K562 (cell line): ENCODE data around the gene CYP11A1. TPM values are rescaled to one million over a fixed set of nuclear protein-coding genes. Genes with fewer than 3 reads are reported as not detected.

ENCODE experiments used
- ATAC-seq: fragments of 200-7000 bp; cut with Tn5 transposase; 3 replicates; pipeline ENCODE4 v1.9.1; 2020; ENCODE audit warnings: moderate library complexity
- BruUV-seq: library from RNA; stranded (reverse); fragments of 400-500 nt; replicated peaks from 2 replicates; lab custom pipeline; 2021; lab: Mats Ljungman, UMichigan
- CTCF ChIA-PET: fragments of 300-600 bp; formaldehyde crosslinking; extraction: SDS; loops from one replicate; lab custom pipeline; 2021; ENCODE audit warnings: low intra/inter-chr PET ratio; lab: Yijun Ruan, JAX
- POLR2A ChIA-PET: fragments of 300-600, 350-650 bp; sonication (Branson Sonifier 250); formaldehyde crosslinking; extraction: SDS; loops from one replicate; lab custom pipeline; 2021; ENCODE audit warnings: antibody characterized with exemption, inconsistent platforms; lab: Yijun Ruan, JAX
- DNase-seq, 4 experiments: peaks; one replicate each; pipeline versions ENCODE4 v3.0.0 to v3.0.0-alpha.2; 2011 to 2018; ENCODE audit warnings: low spot score in 3 of 4, mixed read lengths in 3 of 4; ENCODE audit errors: extremely low read depth in 1 of 4
- FAIRE-seq: peaks from 2 replicates; lab custom pipeline; 2011; peaks lifted over from hg19 to GRCh38; lab: Jason Lieb, UNC
- H2AFZ ChIP-seq: 2 replicates; pipeline ENCODE4 v1.6.0; 2011; ENCODE audit warnings: low read depth, low read length, control low read depth, inconsistent platforms
- H3K27ac ChIP-seq: fragments of 200-600 bp; 3 replicates; pipeline ENCODE4 v1.8.0; 2011; ENCODE audit warnings: low read depth, mild to moderate bottlenecking, control low read depth, inconsistent platforms, low read length, moderate library complexity, mixed read lengths; ENCODE audit errors: extremely low read depth
- H3K27me3 ChIP-seq, 2 experiments: fragments of 300-600 bp in 1 of 2; 2 replicates in 1 of 2; 3 replicates in 1 of 2; pipeline versions ENCODE4 v1.6.0 to v1.8.0; 2011; ENCODE audit warnings: inconsistent platforms in 2 of 2, low read length in 2 of 2, mild to moderate bottlenecking in 1 of 2, mixed read lengths in 1 of 2, moderate library complexity in 1 of 2; ENCODE audit not compliant: control insufficient read depth in 2 of 2, insufficient read depth in 2 of 2
- H3K36me3 ChIP-seq: fragments of 300-600 bp; 3 replicates; pipeline ENCODE4 v1.8.0; 2011; ENCODE audit warnings: mild to moderate bottlenecking, low read length, inconsistent platforms; ENCODE audit not compliant: control insufficient read depth, insufficient read depth
- H3K4me1 ChIP-seq, 2 experiments: fragments of 200-600 bp in 1 of 2; replicated peaks in 1 of 2; 2 replicates in 1 of 2; 3 replicates in 1 of 2; pipeline versions ENCODE4 v1.5.1 to v1.8.0; 2011; ENCODE audit warnings: inconsistent platforms in 2 of 2, low read length in 2 of 2, mild to moderate bottlenecking in 1 of 2, mixed read lengths in 1 of 2, moderate library complexity in 1 of 2; ENCODE audit not compliant: control insufficient read depth in 2 of 2, insufficient read depth in 2 of 2
- H3K4me2 ChIP-seq: 2 replicates; pipeline ENCODE4 v1.6.1; 2011; ENCODE audit warnings: low read length, control low read depth, inconsistent platforms, mixed read lengths; ENCODE audit not compliant: insufficient read depth
- H3K4me3 ChIP-seq: fragments of 200-600 bp; sonication (generic), shearing (Covaris generic); 2 replicates; pipeline ENCODE4 v1.5.1; 2016; ENCODE audit warnings: control low read depth, inconsistent platforms
- H3K79me2 ChIP-seq: fragments of 200-600 bp; 3 replicates; pipeline ENCODE4 v1.8.0; 2011; ENCODE audit warnings: low read length, inconsistent platforms; ENCODE audit not compliant: control insufficient read depth, insufficient read depth
- H3K9ac ChIP-seq, 2 experiments: 2 replicates each; pipeline versions ENCODE4 v1.6.0 to v1.6.1; 2011; ENCODE audit warnings: low read depth in 2 of 2, low read length in 2 of 2, control low read depth in 1 of 2, inconsistent platforms in 1 of 2, mild to moderate bottlenecking in 1 of 2, mixed read lengths in 1 of 2; ENCODE audit not compliant: insufficient read depth in 1 of 2
- H3K9me1 ChIP-seq: one replicate; pipeline ENCODE4 v1.6.0; 2011; ENCODE audit warnings: inconsistent platforms, mild to moderate bottlenecking, low read length, moderate library complexity; ENCODE audit not compliant: control insufficient read depth, insufficient read depth
- H3K9me3 ChIP-seq: replicated peaks from 2 replicates; pipeline ENCODE4 v1.5.1; 2011; ENCODE audit warnings: low read depth, low read length, inconsistent platforms; ENCODE audit not compliant: control insufficient read depth, insufficient read depth
- H4K20me1 ChIP-seq: replicated peaks from 2 replicates; pipeline ENCODE4 v1.6.1; 2011; ENCODE audit warnings: low read length, inconsistent platforms, mixed read lengths; ENCODE audit not compliant: control insufficient read depth, insufficient read depth
- CAMTA2 ChIP-seq: fragments of 250-450 bp; sonication (Bioruptor Pico); conservative IDR thresholded peaks from 2 replicates; pipeline ENCODE4 v1.5.1; 2022
- ELF1 ChIP-seq: fragments of 200-800 bp; sonication (Bioruptor generic); IDR thresholded peaks from 2 replicates; pipeline ENCODE4 v1.6.1; 2016; ENCODE audit warnings: missing genetic modification characterization, missing compliant biosample characterization
- GABPB1 ChIP-seq: sonication (generic); formaldehyde crosslinking; IDR thresholded peaks from 2 replicates; pipeline ENCODE4 v1.8.0; 2022; ENCODE audit warnings: mild to moderate bottlenecking, missing genetic modification reagents
- MAFF ChIP-seq: IDR thresholded peaks from 2 replicates; pipeline ENCODE4 v1.6.1; 2012; ENCODE audit warnings: low read length, improper control_type of control experiment
- NR2C1 ChIP-seq, 2 experiments: fragments of 450-650 bp; IDR thresholded peaks; 2 replicates each; pipeline ENCODE4 v1.6.1; 2017; ENCODE audit warnings: mild to moderate bottlenecking in 2 of 2, antibody characterized with exemption in 1 of 2, inconsistent platforms in 1 of 2, missing compliant biosample characterization in 1 of 2, missing genetic modification characterization in 1 of 2
- PHB2 ChIP-seq: fragments of 450-650 bp; IDR thresholded peaks from 2 replicates; pipeline ENCODE4 v1.6.1; 2017; ENCODE audit warnings: low read depth
- RBM17 ChIP-seq: fragments of 200-400 bp; formaldehyde crosslinking; IDR thresholded peaks from 2 replicates; pipeline ENCODE4 v1.6.1; 2017; ENCODE audit warnings: low read depth, mild to moderate bottlenecking, low read length, borderline replicate concordance
- SETDB1 ChIP-seq: IDR thresholded peaks from one replicate; pipeline ENCODE4 v1.6.1; 2012; ENCODE audit warnings: low read length, control low read depth, inconsistent platforms
- WGBS: fragments of 100-300 bp; shearing (Covaris generic); methylation state at CpG from one replicate; pipeline ENCODE4 v1.1.6; 2016; ENCODE audit warnings: low coverage, mixed read lengths; ENCODE audit not compliant: insufficient coverage; ENCODE audit errors: missing lambda C conversion rate; 5-methylcytosine and 5-hydroxymethylcytosine counted together
- in situ Hi-C: fragments of 300-500 bp; cut with MboI; formaldehyde crosslinking; loops from 4 replicates; pipeline ENCODE4 v1.15.0; 2018; ENCODE audit warnings: inconsistent platforms, mixed read lengths
- intact Hi-C: fragments of 100-400 bp; cut with micrococcal nuclease; formaldehyde crosslinking; loops from 2 replicates; pipeline ENCODE4 v1.14.2; 2022
- polyA plus RNA-seq, 8 experiments: library from polyadenylated mRNA; depleted of rRNA in 4 of 8; stranded (reverse) in 5 of 8; unstranded in 3 of 8; fragments of >200 nt; fragmentation: Nextera tagmentation in 2 of 8; fragmentation: Illumina TruSeq in 1 of 8; extraction: Ambion mirVana in 2 of 8; extraction: Trizol in 1 of 8; gene quantifications; 2 replicates each; pipeline versions ENCODE4 v1.2.1 to v1.2.3, GENCODE V29; 2011 to 2014; ENCODE audit warnings: inconsistent platforms in 1 of 8, missing spikeins in 1 of 8
- total RNA-seq, 7 experiments: library from RNA; depleted of rRNA in 6 of 7; stranded (reverse); fragments of >200 nt in 6 of 7; fragmentation: Illumina TruSeq in 2 of 7; extraction: Trizol in 2 of 7; gene quantifications; 2 replicates each; pipeline versions ENCODE4 v1.2.1 to v1.2.3, GENCODE V29; 2011 to 2021; ENCODE audit warnings: low replicate concordance in 1 of 7
- TF ChIP-seq, protein P1 (sequence below), 2 experiments: fragments of 450-650 bp; IDR thresholded peaks; 2 replicates each; pipeline ENCODE4 v1.6.1; 2018; ENCODE audit warnings: mild to moderate bottlenecking in 2 of 2, low read depth in 1 of 2; ENCODE audit not compliant: partially characterized antibody in 2 of 2

The CYP11A1 gene
- total and polyA plus RNA-seq, 9 of the 15 experiments (the other 6 are each of a cell fraction or from before 2014, with no cell fraction given), result 0.06 to 0.24 (median 0.10) TPM; not detected in 4

DNA sequence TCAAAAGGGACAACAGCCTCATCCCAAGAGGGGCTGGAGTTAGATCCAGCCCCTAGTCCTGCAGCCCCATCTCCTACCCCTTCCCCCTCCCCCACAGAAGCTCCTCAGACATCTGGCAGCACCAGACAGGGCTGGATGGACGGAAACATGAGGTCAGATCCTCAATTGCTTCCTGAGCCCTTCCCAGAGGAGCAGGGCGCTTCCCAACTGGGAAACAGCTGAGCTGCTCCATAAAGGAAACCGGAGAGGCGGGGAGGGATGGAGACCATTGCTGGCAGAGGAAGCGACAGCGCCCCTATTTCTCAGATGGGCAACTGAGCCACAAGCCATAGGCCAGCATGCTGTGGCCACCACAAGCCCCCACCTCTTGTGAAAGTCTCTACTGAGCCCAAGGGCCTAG is 18.3 kb upstream of the CYP11A1 start:
- H3K36me3 ChIP-seq, result no peaks in the 10 kb centered on the region
- TF ChIP-seq ELF1 (tag) (no peak), RBM17 (no peak), NR2C1 (IDR thresholded peaks at IDR 0.05) (no peak), NR2C1 (tag; IDR thresholded peaks at IDR 0.05) (no peak), SETDB1 (no peak), MAFF (no peak), GABPB1 (CRISPR knock-in tag) (no peak), CAMTA2 (no peak), PHB2 (no peak)
- TF ChIP-seq, protein P1, sequence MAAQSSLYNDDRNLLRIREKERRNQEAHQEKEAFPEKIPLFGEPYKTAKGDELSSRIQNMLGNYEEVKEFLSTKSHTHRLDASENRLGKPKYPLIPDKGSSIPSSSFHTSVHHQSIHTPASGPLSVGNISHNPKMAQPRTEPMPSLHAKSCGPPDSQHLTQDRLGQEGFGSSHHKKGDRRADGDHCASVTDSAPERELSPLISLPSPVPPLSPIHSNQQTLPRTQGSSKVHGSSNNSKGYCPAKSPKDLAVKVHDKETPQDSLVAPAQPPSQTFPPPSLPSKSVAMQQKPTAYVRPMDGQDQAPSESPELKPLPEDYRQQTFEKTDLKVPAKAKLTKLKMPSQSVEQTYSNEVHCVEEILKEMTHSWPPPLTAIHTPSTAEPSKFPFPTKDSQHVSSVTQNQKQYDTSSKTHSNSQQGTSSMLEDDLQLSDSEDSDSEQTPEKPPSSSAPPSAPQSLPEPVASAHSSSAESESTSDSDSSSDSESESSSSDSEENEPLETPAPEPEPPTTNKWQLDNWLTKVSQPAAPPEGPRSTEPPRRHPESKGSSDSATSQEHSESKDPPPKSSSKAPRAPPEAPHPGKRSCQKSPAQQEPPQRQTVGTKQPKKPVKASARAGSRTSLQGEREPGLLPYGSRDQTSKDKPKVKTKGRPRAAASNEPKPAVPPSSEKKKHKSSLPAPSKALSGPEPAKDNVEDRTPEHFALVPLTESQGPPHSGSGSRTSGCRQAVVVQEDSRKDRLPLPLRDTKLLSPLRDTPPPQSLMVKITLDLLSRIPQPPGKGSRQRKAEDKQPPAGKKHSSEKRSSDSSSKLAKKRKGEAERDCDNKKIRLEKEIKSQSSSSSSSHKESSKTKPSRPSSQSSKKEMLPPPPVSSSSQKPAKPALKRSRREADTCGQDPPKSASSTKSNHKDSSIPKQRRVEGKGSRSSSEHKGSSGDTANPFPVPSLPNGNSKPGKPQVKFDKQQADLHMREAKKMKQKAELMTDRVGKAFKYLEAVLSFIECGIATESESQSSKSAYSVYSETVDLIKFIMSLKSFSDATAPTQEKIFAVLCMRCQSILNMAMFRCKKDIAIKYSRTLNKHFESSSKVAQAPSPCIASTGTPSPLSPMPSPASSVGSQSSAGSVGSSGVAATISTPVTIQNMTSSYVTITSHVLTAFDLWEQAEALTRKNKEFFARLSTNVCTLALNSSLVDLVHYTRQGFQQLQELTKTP (IDR thresholded peaks at IDR 0.05; ENCODE audit: low read depth in 1 of 2, partially characterized antibody in 2 of 2), result no peak
- H3K4me1 ChIP-seq, result peaks cover 55 to 83% of the 10 kb centered on the region in 2 experiments
- no peak overlapping the region for H3K4me3 ChIP-seq
- CTCF ChIA-PET, result interaction anchor here (5.9 kb wide), 1 partner anchor 53 kb away, joined by 102 read pairs; no protein-coding TSS in a partner anchor
- BruUV-seq, result no TSS peak
- POLR2A ChIA-PET, result interaction anchor here (3.9 kb wide), 1 partner anchor 49 kb away, joined by 12 read pairs; the partner anchor contains the start of gene SEMA7A
- no peak overlapping the region for H3K4me2 ChIP-seq
- H2AFZ ChIP-seq, result no peak overlapping the region
- 93% methylated on average over 6 of the region's 6 CpGs for WGBS
- intact Hi-C loops, result no loop called here
- no peaks in the 10 kb centered on the region for H3K79me2 ChIP-seq
- no peaks in the 10 kb centered on the region for H3K27me3 ChIP-seq
- H4K20me1 ChIP-seq, result no peaks in the 10 kb centered on the region
- H3K9me3 ChIP-seq, result no peaks in the 10 kb centered on the region
- FAIRE-seq (no peak), ATAC-seq (no peak), DNase-seq (no peak)
- H3K9me1 ChIP-seq, result no peaks in the 10 kb centered on the region
- in situ Hi-C loops, result loop anchor here (5.0 kb wide), 2 partner anchors 52 to 237 kb away; no protein-coding TSS in a partner anchor
- no peak overlapping the region for H3K27ac ChIP-seq
- H3K9ac ChIP-seq, result no peak overlapping the region
